BLaER1 treated with 17β-estradiol and CSF1 and Interleukin-3, amounts not matched to agents 10 nM and 100 nM (cell line): ENCODE data around the gene ENOSF1.

Experiments
- H3K27ac ChIP-seq, 11 experiments: shearing (Covaris generic); formaldehyde crosslinking; 2 replicates each; pipeline ENCODE4 v1.8.1; 2022
- H3K27me3 ChIP-seq, 11 experiments: shearing (Covaris generic); formaldehyde crosslinking; 2 replicates each; pipeline ENCODE4 v1.8.1; 2022
- H3K36me3 ChIP-seq, 11 experiments: shearing (Covaris generic); formaldehyde crosslinking; 2 replicates each; pipeline ENCODE4 v1.8.1; 2022
- H3K4me1 ChIP-seq, 10 experiments: shearing (Covaris generic); formaldehyde crosslinking; 2 replicates each; pipeline ENCODE4 v1.8.1; 2022
- H3K4me2 ChIP-seq, 11 experiments: shearing (Covaris generic); formaldehyde crosslinking; 2 replicates each; pipeline ENCODE4 v1.8.1; 2022
- H3K4me3 ChIP-seq, 10 experiments: shearing (Covaris generic); formaldehyde crosslinking; 2 replicates each; pipeline ENCODE4 v1.8.1; 2022
- H3K9ac ChIP-seq, 11 experiments: shearing (Covaris generic); formaldehyde crosslinking; 2 replicates each; pipeline ENCODE4 v1.8.1; 2022
- H3K9me3 ChIP-seq, 11 experiments: shearing (Covaris generic); formaldehyde crosslinking; replicated peaks in 1 of 11; 2 replicates each; pipeline ENCODE4 v1.8.1; 2022
- H4K20me1 ChIP-seq, 11 experiments: shearing (Covaris generic); formaldehyde crosslinking; 2 replicates each; pipeline ENCODE4 v1.8.1; 2022
- Cebpa-rat ChIP-seq, 11 experiments: shearing (Covaris generic); IDR thresholded peaks; 2 replicates each; pipeline ENCODE4 v1.8.1; 2022

Gene ENOSF1

GRCh38 chr18:627231-627630 lies 85.2 kb downstream of the ENOSF1 start:
- Histone ChIP-seq H3K4me2 (no peak overlapping the region), H3K4me3 (no peak overlapping the region), H3K27me3 (no peaks in the 10 kb centered on the region), H4K20me1 (no peaks in the 10 kb centered on the region), H3K4me1 (no peaks in the 10 kb centered on the region), H3K36me3 (no peaks in the 10 kb centered on the region), H3K9me3 (no peaks in the 10 kb centered on the region), H3K9ac (no peak overlapping the region), H3K27ac (no peak overlapping the region)
- no peak for TF ChIP-seq Cebpa-rat (IDR thresholded peaks at IDR 0.05)

- no peaks in the 10 kb centered on the region for H4K20me1 ChIP-seq
- no peak overlapping the region for H3K9ac ChIP-seq
- H3K36me3 ChIP-seq = no peaks in the 10 kb centered on the region
- H3K4me2 ChIP-seq = no peak overlapping the region
- H3K4me3 ChIP-seq = no peak overlapping the region
- no peak for TF ChIP-seq Cebpa-rat (IDR thresholded peaks at IDR 0.05)
- H3K27ac ChIP-seq = no peak overlapping the region
- no peaks in the 10 kb centered on the region for H3K27me3 ChIP-seq
- H3K9me3 ChIP-seq = no peaks in the 10 kb centered on the region
- H3K4me1 ChIP-seq = peaks cover 0 to 8% (median 0%) of the 10 kb centered on the region in 10 experiments; a peak in 3 of 20 replicates
These were observed 88.4 kb downstream of the ENOSF1 start for GRCh38 chr18:623761-624620.

GRCh38 chr18:622289-622688 lies 90.1 kb downstream of the ENOSF1 start:
- Histone ChIP-seq H3K9ac (no peak overlapping the region), H3K4me2 (no peak overlapping the region), H4K20me1 (no peaks in the 10 kb centered on the region), H3K36me3 (no peaks in the 10 kb centered on the region), H3K9me3 (no peaks in the 10 kb centered on the region), H3K27me3 (no peaks in the 10 kb centered on the region), H3K27ac (no peak overlapping the region), H3K4me1 (peaks cover 0 to 8% (median 0%) of the 10 kb centered on the region in 10 experiments; a peak in 3 of 20 replicates), H3K4me3 (no peak overlapping the region)
- no peak for TF ChIP-seq Cebpa-rat (IDR thresholded peaks at IDR 0.05)

GRCh38 chr18:621291-622043 lies 91.0 kb downstream of the ENOSF1 start:
- Histone ChIP-seq H3K4me1 (peaks cover 0 to 8% (median 0%) of the 10 kb centered on the region in 10 experiments; a peak in 4 of 20 replicates), H3K36me3 (no peaks in the 10 kb centered on the region), H3K4me2 (0 out of 22 replicates have a peak overlapping the region, but pooled peaks of 1 of the 11 experiments have one; percentile 2), H3K27me3 (no peaks in the 10 kb centered on the region), H3K4me3 (no peak overlapping the region), H3K27ac (no peak overlapping the region), H3K9ac (no peak overlapping the region), H3K9me3 (no peaks in the 10 kb centered on the region), H4K20me1 (no peaks in the 10 kb centered on the region)
- no peak for TF ChIP-seq Cebpa-rat (IDR thresholded peaks at IDR 0.05)
